ENCODE data around the gene PRRX1. TPM values are rescaled to one million over a fixed set of nuclear protein-coding genes. Genes with fewer than 3 reads are reported as not detected.

PRRX1 gene
- polyA plus RNA-seq = 10 to 100 TPM in 2 of 3 donors, 1 to 10 TPM in 1; 2.2 to 54.5 (median 18.7) TPM

- no peak within 1 kb of the TSS for H3K27ac ChIP-seq (ENCODE audit: low read depth, low read length)
- WGBS, 3 donors = 0 to 1% (median 1%) methylated on average over 56 of the region's 56 CpGs
Observed at GRCh38 chr1:170664093-170664827, at the start of gene PRRX1. Gene PRRX1, plus strand, starts transcription at chr1:170664131. Its CDS starts 88 bp downstream, at chr1:170664219.

- H3K27ac ChIP-seq (ENCODE audit: low read depth, low read length) = no peak overlapping the region
- 68 to 89% (median 82%) methylated on average over 7 of the region's 7 CpGs for WGBS, 3 donors
Observed at GRCh38 chr1:170617591-170618330, 46.2 kb upstream of the PRRX1 start.

GRCh38 chr1:170618421-170618820, 45.5 kb upstream of the PRRX1 start:
- 86 to 91% (median 88%) methylated on average over 2 of the region's 2 CpGs for WGBS, 3 donors
- no peak overlapping the region for H3K27ac ChIP-seq (ENCODE audit: low read depth, low read length)

GRCh38 chr1:170619241-170620028, 44.5 kb upstream of the PRRX1 start:
- WGBS, 3 donors = 32 to 68% (median 68%) methylated on average over 7 of the region's 7 CpGs
- H3K27ac ChIP-seq (ENCODE audit: low read depth, low read length) = no peak overlapping the region

GRCh38 chr1:170620164-170620563, 43.8 kb upstream of the PRRX1 start:
- H3K27ac ChIP-seq (ENCODE audit: low read depth, low read length) = no peak overlapping the region

GRCh38 chr1:170623171-170623570, 40.8 kb upstream of the PRRX1 start:
- WGBS, 3 donors = 65 to 78% (median 75%) methylated on average over 2 of the region's 2 CpGs
- no peak overlapping the region for H3K27ac ChIP-seq (ENCODE audit: low read depth, low read length)

GRCh38 chr1:170624146-170624545, 39.8 kb upstream of the PRRX1 start:
- WGBS, 3 donors = 58 to 84% (median 83%) methylated on average over 2 of the region's 2 CpGs
- no peak overlapping the region for H3K27ac ChIP-seq (ENCODE audit: low read depth, low read length)

GRCh38 chr1:170630977-170631376, 33.0 kb upstream of the PRRX1 start:
- 79 to 93% (median 86%) methylated on average over 7 of the region's 7 CpGs for WGBS, 3 donors
- no peak overlapping the region for H3K27ac ChIP-seq (ENCODE audit: low read depth, low read length)

GRCh38 chr1:170634293-170634692, 29.6 kb upstream of the PRRX1 start:
- WGBS, 3 donors = 81 to 91% (median 87%) methylated on average over 1 of the region's 1 CpG
- H3K27ac ChIP-seq (ENCODE audit: low read depth, low read length) = no peak overlapping the region

- no peak overlapping the region for H3K27ac ChIP-seq (ENCODE audit: low read depth, low read length)
Observed at GRCh38 chr1:170634824-170635410, 29.0 kb upstream of the PRRX1 start.

GRCh38 chr1:170640581-170640980, 23.4 kb upstream of the PRRX1 start:
- no peak overlapping the region for H3K27ac ChIP-seq (ENCODE audit: low read depth, low read length)

GRCh38 chr1:170657275-170657853, 6.6 kb upstream of the PRRX1 start:
- H3K27ac ChIP-seq (ENCODE audit: low read depth, low read length) = no peak overlapping the region
- WGBS, 3 donors = 39 to 70% (median 65%) methylated on average over 4 of the region's 4 CpGs

GRCh38 chr1:170659399-170660035, 4.4 kb upstream of the PRRX1 start:
- H3K27ac ChIP-seq (ENCODE audit: low read depth, low read length) = no peak overlapping the region
- 41 to 67% (median 63%) methylated on average over 13 of the region's 13 CpGs for WGBS, 3 donors

- WGBS, 3 donors = 7 to 40% (median 35%) methylated on average over 25 of the region's 25 CpGs
- H3K27ac ChIP-seq (ENCODE audit: low read depth, low read length) = no peak overlapping the region
Observed at GRCh38 chr1:170660281-170660713, 3.6 kb upstream of the PRRX1 start.

GRCh38 chr1:170660871-170661645, 2.9 kb upstream of the PRRX1 start:
- no peak overlapping the region for H3K27ac ChIP-seq (ENCODE audit: low read depth, low read length)
- WGBS, 3 donors = 6 to 14% (median 14%) methylated on average over 53 to 54 of the region's 54 CpGs

GRCh38 chr1:170661646-170662411, 2.1 kb upstream of the PRRX1 start:
- no peak overlapping the region for H3K27ac ChIP-seq (ENCODE audit: low read depth, low read length)
- WGBS, 3 donors = 2 to 3% (median 3%) methylated on average over 27 to 31 of the region's 31 CpGs

Measured in adipose tissue (tissue), 3 donors.